NCI-H526 treated with DMSO at 0.1 percent for 48 hours (cell line): ENCODE data around the gene ASNSD1.
A peak's percentile ranks its signal among the peaks of the same experiment; 100 is the strongest.
"Not testable (repeated sequence)": the region's sequence is repeated elsewhere in the genome, so short reads cannot be mapped to it uniquely, and the experiment has no call there.

Experiments used
- DNase-seq: peaks from one replicate; lab custom pipeline; 2025; lab: John Stamatoyannopoulos, UW

Gene ASNSD1

GRCh38 chr2:189648846-189649509 lies 12.3 kb upstream of the ASNSD1 start:
- no peak for DNase-seq

- no peak for DNase-seq
Measured at GRCh38 chr2:189651284-189651683, 10.0 kb upstream of the ASNSD1 start.

DNA sequence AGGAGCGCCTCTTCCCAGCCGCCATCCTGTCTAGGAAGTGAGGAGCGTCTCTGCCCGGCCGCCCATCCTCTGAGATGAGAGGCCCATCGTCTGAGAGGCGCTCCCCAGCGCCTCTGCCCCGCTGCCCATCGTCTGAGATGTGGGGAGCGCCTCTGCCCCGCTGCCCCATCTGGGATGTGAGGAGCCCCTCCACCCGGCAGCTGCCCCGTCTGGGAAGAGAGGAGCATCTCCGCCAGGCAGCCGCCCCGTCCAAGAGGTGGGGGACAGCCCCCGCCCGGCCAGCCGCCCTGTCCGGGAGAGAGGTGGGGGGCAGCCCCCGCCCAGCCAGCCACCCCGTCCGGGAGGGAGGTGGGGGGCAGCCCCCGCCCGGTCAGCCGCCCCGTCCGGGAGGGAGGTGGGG lies 7.8 kb upstream of the ASNSD1 start:
- not testable (repeated sequence) for DNase-seq

DNA sequence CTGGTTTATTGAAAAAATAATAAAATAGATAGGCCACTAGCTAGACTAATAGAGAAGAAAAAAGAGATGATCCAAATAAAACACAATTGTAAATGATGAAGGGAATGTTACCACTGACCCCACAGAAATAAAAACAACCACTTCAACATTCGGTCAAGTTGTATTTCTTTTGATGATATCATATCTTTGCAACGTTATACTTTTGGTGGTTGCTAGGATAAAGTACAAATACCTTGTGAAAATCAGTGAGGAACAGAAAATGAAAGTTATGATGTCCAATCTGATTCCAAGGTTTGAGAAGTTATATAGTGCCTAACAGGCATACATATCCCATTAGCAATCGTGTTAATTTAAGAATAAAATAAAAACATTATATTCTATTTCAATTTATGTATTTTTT lies 6.6 kb upstream of the ASNSD1 start:
- DNase-seq: no peak

DNA sequence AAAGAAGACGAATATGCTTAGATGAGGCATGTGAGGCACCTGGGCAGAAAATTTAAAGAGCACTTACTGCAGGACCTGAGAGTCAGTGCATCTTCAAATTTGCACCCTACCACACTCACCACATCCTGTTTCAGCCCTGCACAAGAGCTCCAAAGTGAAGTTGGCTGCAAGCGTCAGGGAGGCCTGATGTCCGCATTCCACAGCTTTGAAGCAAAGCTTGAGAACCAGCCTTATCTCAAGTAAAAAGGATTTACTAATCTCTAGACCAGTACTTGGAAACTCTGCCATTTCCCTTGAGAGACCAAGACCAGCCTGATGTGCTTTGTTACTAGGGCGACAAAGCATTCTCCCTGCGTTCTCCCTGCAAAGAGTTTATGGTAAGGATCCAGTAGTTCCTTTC lies 3.4 kb upstream of the ASNSD1 start:
- DNase-seq: no peak

DNA sequence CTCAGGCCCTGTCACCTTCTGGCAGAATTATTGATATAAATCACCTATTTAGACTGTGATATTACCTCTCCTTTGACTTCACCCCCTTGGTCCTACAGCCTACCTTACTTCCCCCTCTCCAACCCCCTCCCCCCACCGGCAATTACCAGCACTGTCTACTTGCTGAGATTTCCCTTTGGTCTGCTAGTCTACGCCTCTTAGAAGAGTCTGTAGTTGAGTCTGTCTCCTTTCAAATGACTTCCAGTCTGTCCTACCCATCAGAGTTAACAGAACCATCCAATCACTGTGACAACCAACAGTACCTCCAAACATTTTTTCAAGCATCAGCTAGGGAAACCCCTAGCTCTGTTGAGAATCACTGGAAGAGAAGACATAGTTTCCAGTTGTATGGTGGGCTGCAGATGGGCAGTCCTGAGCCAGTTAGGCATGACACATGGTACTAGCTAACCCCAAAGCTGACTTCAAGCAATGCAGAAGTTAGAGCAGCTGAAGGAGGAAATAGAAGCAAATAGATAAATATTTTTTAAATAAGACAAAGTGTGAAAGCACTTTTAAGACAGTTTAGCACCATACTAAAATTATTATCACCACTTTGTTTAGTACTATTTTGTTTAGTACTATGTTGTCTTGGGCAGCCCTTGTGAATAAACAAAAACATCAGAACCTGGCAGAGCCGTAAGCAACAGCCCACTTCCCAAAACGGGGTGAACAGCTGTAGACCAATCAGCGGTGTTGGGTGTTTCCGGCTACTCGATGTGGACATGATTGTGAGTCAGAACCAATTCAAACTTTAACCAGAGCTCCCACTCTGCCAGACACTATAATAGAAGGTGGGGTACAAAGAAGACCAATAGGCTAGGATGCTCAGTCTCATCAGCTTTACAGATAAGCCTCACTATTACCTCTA lies 2.7 kb upstream of the ASNSD1 start:
- no peak for DNase-seq

GRCh38 chr2:189659734-189660133 lies 1.5 kb upstream of the ASNSD1 start:
- no peak for DNase-seq

DNA sequence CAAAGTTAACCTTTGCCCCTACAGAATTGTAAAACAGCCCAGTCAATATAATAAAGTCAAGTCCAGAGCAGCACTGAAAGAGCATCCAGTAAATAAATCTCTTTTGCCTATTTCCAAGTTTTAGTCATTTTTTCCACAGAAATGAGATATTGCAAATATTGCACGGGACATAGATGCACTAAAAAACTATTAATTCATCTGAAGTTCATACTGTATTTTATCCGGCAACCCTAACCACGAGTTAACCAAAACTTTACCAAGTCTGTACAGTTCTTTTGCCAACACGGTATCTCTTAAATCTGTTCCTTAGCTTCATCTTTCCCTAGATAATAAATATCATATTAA lies 484 bp upstream of the ASNSD1 start:
- DNase-seq: no peak

DNA sequence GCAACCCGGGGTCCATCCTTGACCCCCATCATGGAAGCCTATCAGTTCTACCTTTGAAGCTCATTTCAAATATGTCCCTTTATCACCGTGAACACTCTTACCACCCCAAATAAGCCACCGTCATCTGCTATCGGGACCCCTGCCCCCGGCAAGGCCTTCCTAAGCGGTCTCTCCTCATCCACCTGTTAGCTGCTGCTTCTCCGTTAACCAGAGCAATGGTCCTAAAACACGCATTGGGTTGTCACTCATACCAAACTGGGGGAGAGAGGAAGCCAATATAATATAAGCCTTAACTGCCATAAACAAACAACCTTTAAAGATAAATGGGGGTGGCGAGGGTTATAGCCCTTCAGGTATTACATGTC lies 680 bp downstream of the ASNSD1 start:
- peak; percentile 18 for DNase-seq

- no peak for DNase-seq
Measured at GRCh38 chr2:189662669-189663226, 1.5 kb downstream of the ASNSD1 start.

DNA sequence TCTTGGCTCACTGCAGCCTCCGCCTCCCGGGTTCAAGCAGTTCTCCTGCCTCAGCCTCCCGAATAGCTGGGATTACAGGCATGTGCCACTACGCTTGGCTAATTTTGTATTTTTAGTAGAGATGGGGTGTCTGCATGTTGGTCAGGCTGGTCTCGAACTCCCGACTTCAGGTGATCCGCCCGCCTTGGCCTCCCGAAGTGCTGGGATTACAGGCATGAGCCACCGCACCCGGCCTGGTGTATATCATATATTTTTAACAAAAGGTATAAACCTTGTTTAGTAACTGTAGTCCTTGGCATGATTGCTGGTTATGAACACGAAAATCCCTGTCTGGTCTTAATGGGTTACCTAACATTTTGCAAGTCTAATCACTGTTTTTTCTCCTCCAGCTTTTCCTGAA lies 2.1 kb downstream of the ASNSD1 start:
- DNase-seq: not testable (repeated sequence)

- no peak for DNase-seq
Measured at GRCh38 chr2:189669913-189670312, 8.7 kb downstream of the ASNSD1 start.

GRCh38 chr2:189673661-189674373 lies 12.6 kb downstream of the ASNSD1 start:
- DNase-seq: no peak

- DNase-seq: peak; percentile 26
Measured at GRCh38 chr2:189674374-189675112, 13.3 kb downstream of the ASNSD1 start, which contains the start of gene ANKAR. Gene ANKAR (plus strand): TSS chr2:189674670. CDS start chr2:189676491, 1,821 bp downstream.

DNA sequence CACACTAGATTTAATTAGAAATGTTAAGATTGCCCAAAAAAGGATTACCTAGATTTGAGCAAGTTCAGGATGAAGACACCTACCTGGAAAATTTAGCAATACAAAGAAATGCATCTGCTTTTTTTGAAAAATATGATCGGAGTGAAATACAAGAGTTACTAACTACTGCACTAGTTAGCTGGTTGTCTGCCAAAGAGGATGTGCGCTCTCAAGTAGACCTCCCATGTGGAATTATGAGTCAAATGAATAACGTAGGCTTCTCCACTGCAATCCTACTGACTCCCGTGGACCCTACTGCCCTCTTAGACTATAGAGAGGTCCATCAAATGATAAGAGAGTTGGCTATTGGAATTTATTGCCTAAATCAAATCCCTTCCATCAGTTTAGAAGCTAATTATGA lies 15.2 kb downstream of the ASNSD1 start:
- DNase-seq: no peak

DNA sequence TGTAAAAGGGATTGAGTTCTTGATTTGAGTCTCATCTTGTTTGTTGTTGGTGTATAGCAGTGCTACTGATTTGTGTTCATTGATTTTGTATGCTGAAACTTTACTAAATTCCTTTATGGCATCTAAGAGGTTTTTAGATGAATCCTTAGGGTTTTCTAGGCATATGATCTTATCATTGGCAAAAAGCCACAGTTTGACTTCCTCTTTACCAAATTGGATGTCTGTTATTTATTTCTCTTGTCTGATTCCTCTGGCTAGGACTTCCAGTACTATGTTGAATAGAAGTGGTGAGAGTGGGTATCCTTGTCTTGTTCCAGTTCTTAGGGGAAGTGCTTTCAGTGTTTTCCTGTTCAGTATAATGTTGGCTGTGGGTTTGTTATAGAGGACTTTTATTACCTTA lies 18.0 kb downstream of the ASNSD1 start:
- DNase-seq: no peak

DNA sequence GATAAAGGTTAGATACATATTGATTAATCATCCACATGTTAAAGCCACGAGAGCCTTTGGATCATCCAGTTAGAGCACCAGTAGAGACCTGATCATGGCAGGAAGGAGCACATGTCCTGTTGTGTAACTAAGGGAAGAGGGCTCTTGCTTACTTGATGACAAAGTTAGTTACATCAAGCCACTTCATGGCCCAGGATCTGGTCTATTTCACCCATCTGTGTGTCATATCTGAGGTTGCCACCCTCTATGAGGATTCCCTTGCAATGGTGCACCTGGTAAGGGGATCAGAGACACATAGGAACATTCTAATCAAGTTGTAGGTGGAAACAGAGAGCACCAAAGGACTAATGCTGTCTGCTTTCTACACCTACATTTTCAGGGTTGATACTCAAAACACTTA lies 19.9 kb downstream of the ASNSD1 start:
- no peak for DNase-seq

- no peak for DNase-seq
Measured at GRCh38 chr2:189681903-189682302, 20.6 kb downstream of the ASNSD1 start.

GRCh38 chr2:189683348-189683747 lies 22.1 kb downstream of the ASNSD1 start:
- no peak for DNase-seq

DNA sequence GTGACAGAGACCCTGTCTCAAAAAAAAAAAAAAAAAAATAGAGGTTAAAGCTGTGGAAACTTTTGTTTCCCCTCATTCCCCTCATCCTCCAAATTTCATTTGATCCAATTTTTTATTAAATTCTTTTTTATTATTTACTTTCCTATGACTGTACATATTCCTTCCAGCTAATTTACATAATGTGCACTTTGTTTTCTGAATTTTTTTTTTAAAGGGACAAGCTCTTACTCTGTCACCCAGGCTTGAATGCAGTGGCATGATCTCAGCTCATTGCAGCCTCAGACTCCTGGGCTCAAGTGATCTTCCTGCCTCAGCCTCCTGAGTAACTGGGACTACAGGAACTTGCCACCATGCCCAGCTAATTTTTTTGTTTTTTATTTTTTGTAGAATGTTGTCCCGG lies 23.6 kb downstream of the ASNSD1 start:
- DNase-seq: no peak

DNA sequence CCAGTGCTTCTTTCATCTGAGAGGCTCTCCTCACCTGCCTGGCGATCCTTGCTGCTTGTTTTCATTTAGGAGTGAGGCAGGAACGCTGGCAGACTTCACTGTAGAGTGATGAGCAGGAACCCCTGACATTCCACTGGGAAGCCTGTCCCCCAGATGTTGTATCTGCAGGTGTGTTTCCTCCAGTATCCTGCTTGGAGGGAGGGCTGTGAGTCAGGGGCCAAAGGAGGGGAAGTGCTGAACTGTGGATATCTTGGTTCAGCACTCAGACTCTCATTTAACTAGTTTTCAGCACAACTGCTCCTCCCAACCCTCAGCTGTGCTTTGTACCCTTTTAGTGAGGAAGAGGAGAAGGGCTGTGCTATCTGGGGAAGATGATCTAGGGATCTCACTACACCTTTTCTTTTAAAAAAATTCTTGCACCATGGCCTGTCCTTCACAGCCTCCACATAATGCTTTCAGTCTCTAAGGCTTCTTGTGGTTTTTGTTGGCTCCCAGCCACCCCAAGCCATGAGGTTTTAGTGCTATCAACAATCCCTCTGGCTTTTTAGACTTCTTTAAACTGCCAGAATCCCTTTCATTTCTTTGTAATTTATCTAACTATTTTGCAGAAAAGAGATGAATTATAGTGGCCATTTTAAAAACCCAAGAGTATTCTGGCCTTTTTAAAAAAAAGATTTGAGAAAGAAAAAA lies 24.4 kb downstream of the ASNSD1 start:
- no peak for DNase-seq
